GM19193 (cell line): Measurements from ENCODE around the gene SMC1B.

Source experiments
- POLR2A ChIP-seq: IDR thresholded peaks from 4 replicates; pipeline ENCODE4 v1.6.1; 2011; ENCODE audit not compliant: insufficient read depth, insufficient read length; ENCODE audit errors: extremely low read depth

The SMC1B gene

DNA sequence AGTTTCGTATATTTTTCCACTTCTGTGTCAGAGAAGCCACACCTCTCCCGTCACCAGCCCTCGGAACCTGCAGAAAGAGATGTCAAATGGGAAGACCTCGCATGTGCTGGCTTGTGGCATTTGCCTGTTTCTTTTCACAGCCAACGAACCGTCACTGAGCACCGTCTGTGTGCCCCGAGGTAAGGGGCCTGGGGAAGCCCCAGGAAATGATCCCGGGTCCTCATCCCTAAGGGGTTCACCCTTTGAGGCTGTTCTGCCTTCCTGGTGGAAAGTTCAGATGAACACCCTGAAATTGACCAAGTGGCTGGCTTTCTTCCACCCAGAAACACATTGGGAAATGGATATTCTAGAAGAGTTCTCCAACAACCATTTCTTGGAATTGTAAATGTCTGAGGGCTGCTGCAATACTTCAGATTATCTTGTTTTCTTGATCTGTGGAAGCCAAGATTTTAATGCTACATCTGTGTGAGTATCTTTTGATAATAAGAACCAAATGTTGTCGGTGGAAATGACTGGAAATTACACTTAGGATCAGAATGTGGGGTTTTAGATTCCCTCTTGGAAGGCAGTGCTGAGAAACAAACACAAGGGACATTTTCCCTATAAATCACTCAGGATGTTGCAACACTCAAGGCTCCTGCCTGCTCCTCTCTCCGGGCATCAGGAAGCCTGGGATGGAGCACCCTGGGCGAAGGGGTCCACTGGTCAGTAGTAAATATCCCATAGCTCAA lies 37.7 kb upstream of the SMC1B start:
- TF ChIP-seq POLR2A: no peak

DNA sequence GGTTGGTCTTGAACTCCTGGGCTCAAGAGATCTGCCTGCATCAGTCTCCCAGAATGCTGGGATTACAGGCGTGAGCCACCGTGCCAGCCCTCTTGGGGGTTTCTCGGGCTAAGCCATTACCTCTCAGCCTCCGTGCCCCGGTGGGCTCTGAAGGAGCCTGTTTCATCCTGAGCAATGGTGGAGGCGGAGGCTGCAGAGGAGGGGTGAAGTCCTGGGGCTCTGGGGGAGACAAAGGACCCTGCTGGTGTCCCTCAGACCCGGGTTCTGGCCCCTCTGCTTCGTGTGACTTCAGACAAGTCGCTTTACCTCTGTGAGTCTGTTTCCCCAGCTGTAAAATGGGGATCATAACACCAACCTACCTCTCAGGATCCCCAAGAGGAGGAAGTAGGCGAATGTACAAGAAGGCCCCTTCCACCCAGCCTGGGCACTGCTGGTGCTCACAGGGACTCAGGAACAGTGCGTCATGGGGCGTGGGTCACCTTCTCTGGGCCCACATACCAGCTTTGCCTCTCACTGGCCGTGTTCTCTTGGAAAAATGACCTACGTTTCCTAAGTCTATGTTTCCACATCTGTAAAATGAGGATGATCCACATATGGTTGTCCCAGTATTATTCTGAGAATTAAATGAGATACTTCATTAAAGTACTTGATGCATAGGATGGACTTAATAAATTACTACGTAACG lies 36.8 kb upstream of the SMC1B start:
- no peak for TF ChIP-seq POLR2A

DNA sequence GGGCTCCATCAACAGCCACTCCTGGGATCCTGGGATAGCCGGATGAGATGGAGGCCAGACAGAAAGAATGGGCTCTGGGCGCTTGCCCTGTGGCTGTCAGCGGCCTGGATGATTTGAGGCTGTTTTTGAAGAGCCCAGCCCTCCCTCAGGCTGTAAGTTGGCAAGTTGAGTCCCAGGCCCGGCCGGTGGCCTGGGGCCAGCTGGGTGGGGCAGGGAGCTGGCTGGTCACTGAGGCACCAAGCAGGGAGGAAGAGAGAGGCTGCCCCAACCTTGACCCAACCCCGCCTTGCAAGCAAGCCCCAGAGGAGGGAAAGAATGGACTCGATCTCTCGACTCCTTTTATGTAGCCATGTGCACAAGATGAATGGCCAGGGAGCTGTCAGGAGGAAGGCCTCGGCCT lies 35.0 kb upstream of the SMC1B start:
- TF ChIP-seq POLR2A: no peak

DNA sequence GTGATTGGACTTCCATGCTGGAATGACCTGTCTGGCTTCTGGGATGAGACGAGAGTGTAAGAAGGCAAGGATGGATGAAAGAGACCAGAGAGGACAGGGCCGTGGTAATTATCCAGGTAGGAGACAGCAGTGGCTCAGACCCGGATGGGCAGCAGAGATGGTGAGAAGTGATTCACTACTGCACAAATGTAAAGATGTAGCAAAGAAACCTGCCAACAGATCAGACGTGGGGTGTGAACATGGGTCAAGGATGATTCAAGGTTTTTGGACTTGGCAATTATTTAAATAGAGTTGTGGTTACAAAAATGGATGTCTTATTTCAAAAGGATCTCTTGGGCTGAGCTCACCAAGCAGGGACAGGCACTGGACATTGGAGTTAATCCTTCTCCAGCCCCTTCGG lies 32.8 kb upstream of the SMC1B start:
- no peak for TF ChIP-seq POLR2A

DNA sequence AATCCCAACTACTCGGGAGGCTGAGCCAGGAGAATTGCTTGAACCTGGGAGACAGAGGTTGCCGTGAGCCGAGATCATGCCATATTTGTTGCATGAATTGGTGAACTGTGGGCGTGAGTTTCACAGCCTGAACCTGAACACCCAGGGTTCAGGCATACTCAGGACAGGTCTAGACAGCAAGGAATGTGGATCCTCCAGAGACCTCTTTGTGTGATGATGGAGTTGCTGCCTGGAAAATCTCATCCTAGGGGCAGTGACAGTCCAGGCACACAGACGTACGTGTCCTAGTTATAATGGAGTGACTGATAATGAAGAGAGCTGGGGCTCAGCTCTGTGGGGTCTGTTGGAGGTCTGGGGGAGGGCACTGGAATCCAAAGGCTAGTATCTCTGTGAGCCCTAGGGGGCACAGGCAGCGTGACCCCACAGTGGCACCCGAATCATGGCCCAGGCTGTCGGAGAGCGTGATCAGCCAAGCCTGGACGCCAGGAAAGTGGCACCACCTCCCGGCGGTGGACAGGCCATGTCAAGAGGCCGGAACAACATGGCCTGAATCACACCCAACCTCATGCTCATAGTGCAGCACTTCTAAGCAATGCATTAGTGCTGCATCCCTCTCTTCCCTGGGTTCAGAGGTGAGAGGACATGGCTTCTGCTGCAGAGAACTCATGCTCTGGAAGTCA lies 31.8 kb upstream of the SMC1B start:
- TF ChIP-seq POLR2A: no peak

DNA sequence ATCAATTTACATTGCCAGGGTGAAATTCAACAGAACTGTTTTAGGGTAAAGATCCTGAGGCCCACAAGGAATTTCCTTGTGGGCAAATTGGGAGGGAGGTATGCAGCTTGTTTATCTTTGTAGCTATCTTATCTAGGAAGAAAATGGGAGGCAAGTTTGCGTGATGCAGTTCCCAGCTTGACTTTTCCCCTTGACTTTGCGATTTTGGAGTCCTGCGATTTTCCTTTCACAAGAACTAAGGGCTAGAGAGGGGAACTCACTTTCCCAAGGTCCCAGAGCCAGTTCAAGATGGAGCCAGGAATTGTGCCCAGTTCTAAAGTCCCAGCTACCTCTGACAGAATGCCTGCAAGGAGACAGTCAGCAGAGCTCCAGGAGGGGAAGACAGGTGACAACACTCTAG lies 30.8 kb upstream of the SMC1B start:
- TF ChIP-seq POLR2A: no peak

DNA sequence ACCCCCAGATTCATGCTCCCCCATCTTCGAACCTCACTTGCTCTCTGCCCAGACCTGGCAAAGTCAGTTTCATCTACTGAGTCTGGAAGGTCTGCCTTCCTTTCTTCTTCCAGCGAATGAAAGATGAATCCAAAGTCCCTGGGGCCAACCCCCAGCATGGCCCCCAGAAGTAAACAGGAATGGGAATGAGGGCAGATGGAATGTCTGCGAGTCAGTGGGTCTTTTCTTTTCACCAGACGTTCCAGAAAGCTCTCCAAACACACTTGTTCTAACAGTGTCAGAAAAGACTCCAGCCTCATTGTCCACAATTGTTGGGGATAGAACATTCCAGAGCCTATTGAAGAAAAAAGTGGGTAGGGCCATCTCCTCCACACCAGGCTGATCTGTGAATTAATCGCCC lies 28.7 kb upstream of the SMC1B start:
- TF ChIP-seq POLR2A: no peak

DNA sequence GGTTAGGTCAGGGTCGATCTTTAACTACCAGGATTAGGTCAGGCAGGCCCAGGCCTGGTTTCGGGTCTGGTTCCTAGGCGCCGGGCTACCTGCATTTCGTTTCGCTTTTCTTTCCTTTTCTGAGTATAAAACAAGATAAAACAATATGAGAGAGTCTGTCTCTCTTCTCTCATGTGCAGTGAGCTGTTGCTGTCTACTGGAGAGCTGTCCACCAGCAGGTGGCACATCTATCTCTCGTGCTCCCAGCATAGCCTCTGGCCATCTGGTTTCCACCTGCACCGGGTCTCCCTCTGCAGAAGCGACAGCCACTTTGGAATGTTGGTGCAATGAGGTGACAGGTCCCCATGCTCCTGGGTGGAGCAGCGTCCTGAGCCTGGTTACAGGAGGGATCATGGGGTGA lies 27.7 kb upstream of the SMC1B start:
- TF ChIP-seq POLR2A: no peak

DNA sequence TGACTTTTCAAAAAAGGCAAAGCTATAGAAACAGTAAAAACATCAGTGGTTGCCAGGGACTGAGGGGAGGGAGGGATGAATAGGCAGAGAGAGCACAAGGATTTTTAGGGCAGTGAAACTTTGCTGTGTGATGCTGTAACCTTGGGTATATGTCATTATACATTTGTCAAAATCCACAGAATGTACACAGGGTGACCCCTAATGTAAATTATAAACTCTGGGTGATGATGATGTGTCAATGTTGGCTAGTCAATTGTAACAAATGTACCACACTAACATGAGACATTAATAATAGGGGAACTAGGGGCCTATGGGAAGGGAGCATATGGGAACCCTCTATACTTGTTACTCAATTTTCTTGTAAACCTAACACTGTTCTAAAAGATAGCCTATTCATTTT lies 24.9 kb upstream of the SMC1B start:
- no peak for TF ChIP-seq POLR2A

DNA sequence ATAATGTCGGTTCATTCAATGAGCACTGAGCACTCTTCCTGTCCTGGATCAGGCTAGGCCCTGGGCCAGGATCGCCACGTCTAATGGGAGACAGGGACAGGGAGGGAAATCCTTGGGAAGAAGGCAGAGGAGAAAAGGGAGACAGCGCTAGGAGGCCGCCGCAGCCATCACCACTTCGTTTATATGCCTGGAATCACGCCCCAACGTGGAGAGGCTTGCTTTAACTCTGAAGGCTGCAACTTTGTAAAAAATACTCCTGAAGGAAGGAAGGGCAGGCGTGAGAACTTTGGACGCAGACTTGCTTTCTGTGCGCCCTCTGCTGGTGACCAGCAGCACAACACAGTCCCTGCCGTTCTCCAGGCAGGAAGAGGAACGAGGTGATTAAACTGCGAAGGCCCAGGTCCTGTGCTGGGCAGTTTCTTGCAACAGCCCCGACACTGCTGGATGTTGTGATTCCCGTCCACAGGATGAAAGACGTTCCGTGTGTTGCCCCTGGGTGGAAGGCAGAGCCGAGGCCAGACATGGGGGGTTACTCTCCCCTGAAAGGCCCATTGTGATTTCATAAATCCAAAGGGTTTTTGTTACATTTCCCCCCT lies 22.2 kb upstream of the SMC1B start:
- no peak for TF ChIP-seq POLR2A

DNA sequence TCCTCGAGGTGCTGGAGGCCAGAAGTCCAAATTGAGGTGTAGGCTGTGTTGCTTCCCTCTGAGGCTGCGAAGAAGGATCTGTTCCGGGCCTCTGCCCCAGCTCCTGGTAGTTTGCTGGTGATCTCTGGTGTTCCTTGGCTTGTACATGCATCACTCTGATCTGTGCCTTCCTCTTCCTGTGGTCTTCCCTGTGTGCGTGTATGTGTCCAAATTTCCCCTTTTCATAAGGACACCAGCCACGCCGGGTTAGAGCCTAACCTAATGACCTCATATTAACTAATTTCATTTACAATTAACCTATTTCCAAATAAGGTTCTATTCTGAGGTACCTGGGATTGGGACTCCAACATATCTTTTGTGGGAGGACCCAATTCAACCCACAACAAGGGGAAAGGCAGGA lies 21.6 kb upstream of the SMC1B start:
- TF ChIP-seq POLR2A: no peak

DNA sequence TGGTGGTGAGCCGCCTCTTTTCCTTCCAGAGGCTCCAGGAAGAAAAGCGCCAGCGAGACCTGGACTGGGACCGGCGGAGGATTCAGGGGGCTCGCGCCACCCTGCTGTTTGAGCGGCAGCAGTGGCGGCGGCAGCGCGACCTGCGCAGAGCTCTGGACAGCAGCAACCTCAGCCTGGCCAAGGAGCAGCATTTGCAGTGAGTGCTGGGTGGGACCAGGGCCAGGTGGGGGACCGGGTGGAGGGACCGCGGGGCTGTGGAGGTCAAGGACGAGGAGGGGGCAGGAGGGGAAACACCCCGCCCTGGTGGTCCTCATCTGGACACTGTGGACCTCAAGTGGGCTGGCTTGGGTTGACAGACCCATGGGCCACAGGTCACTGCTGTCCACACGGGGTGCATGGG lies 17.5 kb upstream of the SMC1B start:
- no peak for TF ChIP-seq POLR2A

DNA sequence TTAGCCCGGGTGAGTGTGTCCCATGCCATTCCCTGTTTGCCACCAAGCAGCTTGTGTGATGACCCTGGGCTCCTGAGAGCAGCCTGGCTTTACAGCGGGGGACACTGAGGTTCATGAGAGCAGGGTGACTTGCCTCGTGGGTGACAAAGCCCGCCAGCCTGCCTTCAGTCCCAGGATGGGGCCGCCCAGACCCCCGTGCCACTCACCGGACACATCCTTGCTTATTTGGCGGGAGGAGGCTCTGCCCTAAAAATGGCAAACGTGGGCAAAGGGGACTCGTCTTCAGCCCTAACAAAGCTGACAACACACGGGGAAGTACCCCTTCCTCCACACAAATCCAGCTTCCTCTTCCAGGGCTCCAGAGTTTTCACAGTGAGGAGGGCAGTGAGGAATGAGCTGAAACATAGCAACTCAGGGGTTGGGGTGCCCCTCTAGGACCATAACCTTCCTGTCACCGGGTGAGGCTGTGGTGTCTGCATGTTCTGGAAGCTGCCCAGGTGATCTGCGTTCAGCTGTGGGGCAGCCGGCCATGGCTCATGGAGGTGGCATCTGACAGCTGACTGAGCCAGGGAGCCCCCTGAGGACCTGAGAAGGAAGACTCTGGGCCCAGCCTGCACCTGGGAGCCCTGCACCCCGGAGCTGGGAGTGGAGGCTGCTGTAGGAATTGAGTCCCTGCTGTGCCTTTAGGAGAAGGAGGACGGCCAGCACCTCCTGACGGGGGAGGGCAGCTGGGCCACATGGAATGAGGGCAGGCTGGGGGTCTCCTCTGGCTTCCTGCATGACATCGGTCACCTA lies 16.8 kb upstream of the SMC1B start:
- no peak for TF ChIP-seq POLR2A

DNA sequence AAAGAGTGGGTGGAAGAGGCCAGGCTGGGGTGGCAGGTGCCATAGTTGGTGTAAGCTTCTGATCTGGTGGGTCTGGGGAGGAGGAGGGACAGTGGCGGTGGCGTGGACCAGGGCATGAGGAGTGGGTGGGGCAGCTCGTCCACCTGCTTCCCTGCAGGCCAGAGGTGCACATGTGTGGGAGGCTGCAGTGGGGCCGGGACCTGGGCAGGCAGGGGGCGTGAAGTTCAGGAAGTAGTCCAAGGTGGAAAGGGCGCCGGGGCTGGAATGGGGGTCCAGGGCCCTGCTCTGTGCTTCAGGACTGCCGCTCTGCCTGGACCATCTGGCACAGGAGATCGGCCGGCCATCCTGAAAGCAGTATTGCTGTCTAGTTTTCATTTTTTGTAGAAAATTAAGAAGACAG lies 16.0 kb upstream of the SMC1B start:
- no peak for TF ChIP-seq POLR2A

DNA sequence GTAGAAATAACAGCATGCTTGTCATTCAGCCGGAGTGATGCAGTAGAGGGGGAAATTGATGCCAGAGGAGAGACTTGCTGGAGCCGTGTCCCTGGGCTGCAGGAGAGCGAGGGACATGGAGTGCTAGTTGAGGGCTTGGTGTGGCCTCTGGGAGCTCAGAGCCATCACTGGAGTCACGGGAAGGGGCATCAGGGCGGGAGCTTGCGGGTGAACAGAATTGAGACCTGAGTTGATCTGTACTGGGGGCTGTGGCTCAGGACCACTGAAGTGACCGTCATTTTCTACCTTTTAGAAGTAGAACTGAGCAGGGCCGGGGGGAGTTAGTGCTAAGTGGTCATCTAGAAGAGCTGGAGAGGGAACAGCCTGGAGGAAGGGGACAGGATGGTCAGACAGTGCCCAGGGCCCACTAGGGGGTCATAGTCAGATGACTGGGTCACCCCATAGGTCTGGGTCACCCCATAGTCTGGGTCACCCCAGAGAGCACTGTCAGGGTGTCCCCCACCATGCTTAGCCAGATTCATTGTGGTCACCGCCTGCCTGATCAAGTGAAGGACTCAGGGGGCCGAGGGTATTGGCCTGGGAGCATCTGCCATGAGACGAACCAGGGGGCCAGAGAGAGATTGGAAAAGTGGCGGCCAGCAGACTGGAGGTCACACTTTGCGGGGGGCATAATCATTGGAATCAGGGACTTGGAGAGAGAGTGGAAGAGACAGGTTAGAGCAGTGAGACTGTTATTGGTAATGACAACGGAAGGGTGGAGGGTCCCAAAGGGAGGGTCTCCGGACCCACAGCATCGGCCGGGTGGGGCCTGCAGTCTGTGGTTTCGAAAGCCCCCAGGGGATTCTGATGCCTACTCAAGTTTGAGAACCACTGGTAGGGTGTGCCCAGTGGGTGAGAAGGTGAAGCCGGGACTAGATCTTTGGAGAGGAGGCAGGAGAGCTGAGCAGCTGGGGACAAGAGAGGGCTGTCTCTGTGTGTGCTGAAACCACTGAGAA lies 15.3 kb upstream of the SMC1B start:
- TF ChIP-seq POLR2A: no peak

DNA sequence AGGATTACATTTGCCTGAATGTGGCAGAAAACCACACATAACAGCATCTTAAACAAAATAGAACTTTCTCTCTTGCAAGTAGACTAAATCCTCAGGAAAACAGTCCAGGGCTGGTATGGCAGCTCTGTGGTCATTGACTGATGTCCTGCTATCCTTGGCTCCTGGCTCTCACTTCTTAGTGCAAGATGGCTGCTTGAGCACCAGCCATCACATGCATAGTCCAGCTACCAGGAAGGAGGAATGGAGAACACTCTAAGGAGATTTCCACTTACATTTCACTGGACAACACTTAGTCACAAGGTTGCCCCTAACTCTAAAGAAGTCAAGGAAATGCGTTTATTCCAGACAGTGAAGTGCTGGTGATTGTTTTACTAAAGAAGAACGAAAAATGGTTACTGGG lies 13.7 kb upstream of the SMC1B start:
- TF ChIP-seq POLR2A: no peak
